ENCODE measurements around the gene BANK1.

Gene BANK1

DNA sequence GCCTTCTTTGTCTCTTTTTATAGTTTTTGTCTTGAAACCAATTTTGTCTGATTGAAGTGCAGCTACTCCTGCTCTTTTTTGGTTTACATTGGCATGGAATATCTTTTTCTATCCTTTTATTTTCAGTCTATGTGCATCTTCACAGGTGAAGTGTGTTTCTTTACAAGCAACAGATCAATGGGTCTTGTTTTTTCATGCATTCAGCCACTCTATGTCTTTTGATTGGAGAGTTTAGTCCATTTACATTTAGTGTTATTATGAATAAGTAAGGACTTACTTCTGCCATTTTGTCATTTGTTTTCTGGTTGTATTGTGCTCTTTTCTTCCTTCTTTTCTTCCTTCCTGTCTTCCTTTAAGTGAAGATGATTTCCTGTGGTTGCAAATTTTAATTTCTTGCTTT, 330.3 kb downstream of the BANK1 start:
- H3K4me2 ChIP-seq (ENCODE audit: low read length): no peak overlapping the region
- H3K9ac ChIP-seq (ENCODE audit: low read length): no peak overlapping the region
- H2AFZ ChIP-seq (ENCODE audit: low read length): no peak overlapping the region
- no peak for TF ChIP-seq CTCF (IDR thresholded peaks at IDR 0.05; ENCODE audit: low read length)
- TF ChIP-seq EZH2 (IDR thresholded peaks at IDR 0.05; ENCODE audit: borderline replicate concordance, low read length): no peak
- H3K4me1 ChIP-seq (ENCODE audit: insufficient read depth, low read length, severe bottlenecking): no peaks in the 10 kb centered on the region
- H3F3A ChIP-seq (ENCODE audit: insufficient read depth, low read length): no peaks in the 10 kb centered on the region
- H3K79me2 ChIP-seq (ENCODE audit: insufficient read depth, low read length): no peaks in the 10 kb centered on the region
- H3K36me3 ChIP-seq (ENCODE audit: insufficient read depth, low read length): no peaks in the 10 kb centered on the region
- H3K9me3 ChIP-seq (ENCODE audit: low read length): peaks cover 3% of the 10 kb centered on the region; the same call in 1 of the 2 replicates
- no peaks in the 10 kb centered on the region for H3K27me3 ChIP-seq (ENCODE audit: insufficient read depth, low read length)
- no peak overlapping the region for H3K27ac ChIP-seq (ENCODE audit: low read depth, low read length, poor library complexity, severe bottlenecking)
- no peaks in the 10 kb centered on the region for H3K9me2 ChIP-seq (ENCODE audit: low read depth, low read length)
- no peaks in the 10 kb centered on the region for H4K20me1 ChIP-seq (ENCODE audit: insufficient read depth, low read length)
- no peak overlapping the region for H3K4me3 ChIP-seq (ENCODE audit: low read depth, low read length, poor library complexity, severe bottlenecking)

Measured in OCI-LY1 (cell line).